ENCODE results near the gene NUDT9.
"Not testable (repeated sequence)": the region's sequence is repeated elsewhere in the genome, so short reads cannot be mapped to it uniquely, and the experiment has no call there.

Gene NUDT9

DNA sequence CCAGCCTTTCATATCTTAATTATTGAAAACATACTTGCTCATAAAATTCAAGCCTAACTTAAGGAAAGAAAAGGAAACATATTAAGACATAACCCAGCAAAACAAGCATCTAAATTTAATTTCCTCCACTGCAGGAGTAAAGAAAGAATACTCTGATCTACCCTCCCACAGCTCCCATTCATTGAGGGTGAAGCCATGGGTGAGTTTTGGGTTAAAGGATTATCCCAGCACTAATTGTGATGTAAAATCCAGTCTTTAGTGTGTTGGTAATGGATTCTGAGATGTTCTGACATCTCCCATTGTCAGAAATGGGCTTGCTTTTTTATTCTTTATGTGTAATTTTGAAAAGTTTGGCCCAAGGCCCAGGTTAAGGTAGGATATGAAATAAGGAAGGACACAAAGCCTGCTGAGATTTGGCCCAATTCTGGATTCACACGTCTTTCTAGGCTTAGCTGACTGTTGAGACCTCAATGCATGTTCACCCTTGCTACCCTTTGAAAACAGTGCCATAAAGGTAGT lies 56.4 kb downstream of the NUDT9 start:
- Histone ChIP-seq H3K4me3 (replicated peaks; ENCODE audit: low read depth, low read length) (no peak overlapping the region), H3K36me3 (ENCODE audit: control insufficient read depth, insufficient read depth, low read length) (no peaks in the 10 kb centered on the region), H3K27me3 (replicated peaks; ENCODE audit: control insufficient read depth, insufficient read depth, low read length) (no peaks in the 10 kb centered on the region)
- DNase-seq (ENCODE audit: extremely low read depth, insufficient read length), result no peak
- TF ChIP-seq, protein P1, sequence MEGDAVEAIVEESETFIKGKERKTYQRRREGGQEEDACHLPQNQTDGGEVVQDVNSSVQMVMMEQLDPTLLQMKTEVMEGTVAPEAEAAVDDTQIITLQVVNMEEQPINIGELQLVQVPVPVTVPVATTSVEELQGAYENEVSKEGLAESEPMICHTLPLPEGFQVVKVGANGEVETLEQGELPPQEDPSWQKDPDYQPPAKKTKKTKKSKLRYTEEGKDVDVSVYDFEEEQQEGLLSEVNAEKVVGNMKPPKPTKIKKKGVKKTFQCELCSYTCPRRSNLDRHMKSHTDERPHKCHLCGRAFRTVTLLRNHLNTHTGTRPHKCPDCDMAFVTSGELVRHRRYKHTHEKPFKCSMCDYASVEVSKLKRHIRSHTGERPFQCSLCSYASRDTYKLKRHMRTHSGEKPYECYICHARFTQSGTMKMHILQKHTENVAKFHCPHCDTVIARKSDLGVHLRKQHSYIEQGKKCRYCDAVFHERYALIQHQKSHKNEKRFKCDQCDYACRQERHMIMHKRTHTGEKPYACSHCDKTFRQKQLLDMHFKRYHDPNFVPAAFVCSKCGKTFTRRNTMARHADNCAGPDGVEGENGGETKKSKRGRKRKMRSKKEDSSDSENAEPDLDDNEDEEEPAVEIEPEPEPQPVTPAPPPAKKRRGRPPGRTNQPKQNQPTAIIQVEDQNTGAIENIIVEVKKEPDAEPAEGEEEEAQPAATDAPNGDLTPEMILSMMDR (IDR thresholded peaks at IDR 0.05; ENCODE audit: insufficient read depth, low read length, poor library complexity, severe bottlenecking), result no peak

DNA sequence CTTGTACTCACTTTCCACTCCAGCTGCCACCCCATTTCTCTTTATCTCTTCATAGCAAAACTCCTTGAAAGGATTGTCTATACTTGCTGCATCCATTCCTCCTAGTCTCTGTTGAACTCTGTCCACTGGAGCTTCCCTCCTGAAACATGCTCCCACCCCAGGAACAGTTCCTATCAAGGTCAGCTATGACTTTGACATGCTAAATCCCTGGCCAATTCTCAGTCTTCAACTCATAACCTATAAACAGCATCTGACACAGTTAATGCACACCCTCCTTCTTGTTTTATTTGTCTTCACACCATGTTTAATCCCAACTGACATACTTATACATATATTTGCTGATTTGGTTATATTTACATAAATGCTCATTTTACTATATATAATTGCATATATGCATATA lies 59.0 kb downstream of the NUDT9 start:
- Histone ChIP-seq H3K27me3 (replicated peaks; ENCODE audit: control insufficient read depth, insufficient read depth, low read length) (no peaks in the 10 kb centered on the region), H3K4me3 (replicated peaks; ENCODE audit: low read depth, low read length) (no peak overlapping the region), H3K36me3 (ENCODE audit: control insufficient read depth, insufficient read depth, low read length) (no peaks in the 10 kb centered on the region)
- TF ChIP-seq, protein P1 (IDR thresholded peaks at IDR 0.05; ENCODE audit: insufficient read depth, low read length, poor library complexity, severe bottlenecking), result no peak
- DNase-seq (ENCODE audit: extremely low read depth, insufficient read length), result no peak

DNA sequence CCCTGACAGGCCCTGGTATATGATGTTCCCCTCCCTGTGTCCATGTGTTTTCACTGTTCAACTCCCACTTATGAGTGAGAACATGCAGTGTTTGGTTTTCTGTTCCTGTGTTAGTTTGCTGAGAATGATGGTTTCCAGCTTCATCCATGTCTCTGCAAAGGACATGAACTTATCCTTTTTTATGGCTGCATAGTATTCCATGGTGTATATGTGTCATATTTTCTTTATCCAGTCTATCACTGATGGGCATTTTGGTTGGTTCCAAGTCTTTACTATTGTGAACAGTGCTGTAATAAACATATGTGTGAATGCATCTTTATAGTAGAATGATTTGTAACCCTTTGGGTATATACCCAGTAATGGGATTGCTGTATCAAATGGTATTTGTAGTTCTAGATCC lies 60.9 kb downstream of the NUDT9 start:
- H3K4me3 ChIP-seq (replicated peaks; ENCODE audit: low read depth, low read length); DNase-seq (ENCODE audit: extremely low read depth, insufficient read length); H3K36me3 ChIP-seq (ENCODE audit: control insufficient read depth, insufficient read depth, low read length); H3K27me3 ChIP-seq (replicated peaks; ENCODE audit: control insufficient read depth, insufficient read depth, low read length): not testable (repeated sequence)

DNA sequence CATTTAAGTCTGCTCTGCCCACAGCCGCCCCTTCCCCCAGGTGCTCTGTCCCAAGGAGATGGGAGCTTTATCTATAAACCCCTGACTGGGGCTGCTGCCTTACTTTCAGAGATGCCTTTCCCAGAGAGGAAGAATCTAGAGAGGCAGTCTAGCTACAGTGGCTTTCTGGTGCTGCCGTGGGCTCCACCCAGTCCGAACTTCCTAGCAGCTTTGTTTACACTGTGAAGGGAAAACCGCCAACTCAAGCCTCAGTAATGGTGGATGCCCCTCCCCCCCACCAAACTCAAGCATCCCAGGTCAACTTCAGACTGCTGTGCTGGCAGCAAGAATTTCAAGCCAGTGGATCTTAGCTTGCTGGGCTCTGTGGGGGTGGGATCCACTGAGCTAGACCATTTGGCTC lies 66.3 kb downstream of the NUDT9 start:
- not testable (repeated sequence) for DNase-seq (ENCODE audit: extremely low read depth, insufficient read length); H3K27me3 ChIP-seq (replicated peaks; ENCODE audit: control insufficient read depth, insufficient read depth, low read length); H3K36me3 ChIP-seq (ENCODE audit: control insufficient read depth, insufficient read depth, low read length); H3K4me3 ChIP-seq (replicated peaks; ENCODE audit: low read depth, low read length)

DNA sequence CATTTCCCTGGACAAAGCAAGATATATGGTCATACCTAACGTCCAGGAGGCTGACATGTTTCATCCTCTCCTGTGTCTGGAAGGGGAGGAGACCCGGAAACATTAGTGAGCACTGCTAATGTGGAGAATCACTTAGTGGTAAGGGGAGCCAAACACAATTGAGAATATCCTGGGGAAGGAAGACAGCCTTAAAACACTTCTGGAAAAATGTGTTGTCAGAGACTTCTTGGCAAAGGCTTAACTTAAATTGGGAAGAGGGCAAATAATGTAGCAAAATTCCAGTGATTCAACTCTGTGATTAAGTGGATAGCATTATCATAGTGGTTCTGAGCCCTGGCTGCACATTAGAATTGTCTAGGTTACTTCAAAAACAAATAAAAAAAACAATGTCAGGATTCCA lies 67.3 kb downstream of the NUDT9 start:
- no peak overlapping the region for H3K4me3 ChIP-seq (replicated peaks; ENCODE audit: low read depth, low read length)
- no peaks in the 10 kb centered on the region for H3K36me3 ChIP-seq (ENCODE audit: control insufficient read depth, insufficient read depth, low read length)
- TF ChIP-seq, protein P1 (IDR thresholded peaks at IDR 0.05; ENCODE audit: insufficient read depth, low read length, poor library complexity, severe bottlenecking), result no peak
- DNase-seq (ENCODE audit: extremely low read depth, insufficient read length), result no peak
- no peaks in the 10 kb centered on the region for H3K27me3 ChIP-seq (replicated peaks; ENCODE audit: control insufficient read depth, insufficient read depth, low read length)

DNA sequence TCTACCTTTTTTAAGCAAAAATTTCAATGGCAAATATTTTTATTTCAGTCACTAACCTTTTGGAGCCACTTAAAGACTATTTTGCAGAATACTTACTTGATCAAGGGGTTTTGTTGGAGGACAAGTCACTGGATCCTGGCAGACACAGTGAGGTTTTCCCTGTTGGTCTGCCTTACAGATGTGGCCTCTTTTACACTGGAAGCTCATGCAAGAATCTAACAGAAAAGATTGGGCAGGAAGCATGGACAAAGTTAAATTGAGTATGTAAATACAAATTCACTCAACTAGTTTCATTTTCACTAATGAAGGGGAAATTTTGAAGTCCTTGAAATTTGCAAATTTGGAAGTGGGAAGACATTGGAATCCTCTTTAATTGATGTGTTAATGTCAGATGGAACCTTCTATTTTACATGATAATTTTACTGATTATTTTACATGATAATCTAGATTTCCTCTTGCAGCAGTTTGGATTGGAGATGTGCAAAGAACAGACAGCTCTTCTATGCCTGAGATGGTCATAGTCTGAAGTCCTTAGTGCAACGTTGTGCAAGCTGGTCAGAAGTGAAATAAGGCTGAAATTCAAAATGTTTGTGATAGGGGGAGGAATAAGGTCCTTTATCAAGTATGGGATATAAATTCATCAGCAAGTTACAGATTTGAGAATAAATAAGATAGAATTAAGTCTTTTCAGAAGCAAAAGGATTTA lies 68.4 kb downstream of the NUDT9 start:
- no peaks in the 10 kb centered on the region for H3K36me3 ChIP-seq (ENCODE audit: control insufficient read depth, insufficient read depth, low read length)
- no peak for DNase-seq (ENCODE audit: extremely low read depth, insufficient read length)
- TF ChIP-seq, protein P1 (IDR thresholded peaks at IDR 0.05; ENCODE audit: insufficient read depth, low read length, poor library complexity, severe bottlenecking), result no peak
- no peaks in the 10 kb centered on the region for H3K27me3 ChIP-seq (replicated peaks; ENCODE audit: control insufficient read depth, insufficient read depth, low read length)
- no peak overlapping the region for H3K4me3 ChIP-seq (replicated peaks; ENCODE audit: low read depth, low read length)

DNA sequence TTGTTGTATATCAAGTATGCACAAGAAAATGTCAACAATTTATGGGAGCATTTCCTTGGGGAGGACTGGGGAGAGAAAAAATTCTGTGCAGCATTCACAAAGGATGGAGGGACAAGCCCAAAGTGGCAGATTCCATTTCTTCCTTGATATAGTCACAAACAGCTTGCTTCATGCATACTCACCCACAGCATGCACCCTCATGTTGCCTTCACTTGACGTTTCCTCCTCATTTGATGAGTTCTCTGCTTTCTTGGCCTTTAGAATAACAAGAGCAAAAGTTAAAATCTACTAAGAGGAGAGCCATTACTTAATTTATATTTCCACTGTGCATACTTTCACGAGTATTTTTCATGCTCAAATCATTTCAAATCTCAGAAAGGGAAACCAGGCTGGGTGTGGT lies 69.1 kb downstream of the NUDT9 start:
- H3K4me3 ChIP-seq (replicated peaks; ENCODE audit: low read depth, low read length), result no peak overlapping the region
- no peaks in the 10 kb centered on the region for H3K36me3 ChIP-seq (ENCODE audit: control insufficient read depth, insufficient read depth, low read length)
- H3K27me3 ChIP-seq (replicated peaks; ENCODE audit: control insufficient read depth, insufficient read depth, low read length), result no peaks in the 10 kb centered on the region
- DNase-seq (ENCODE audit: extremely low read depth, insufficient read length), result no peak
- TF ChIP-seq, protein P1 (IDR thresholded peaks at IDR 0.05; ENCODE audit: insufficient read depth, low read length, poor library complexity, severe bottlenecking), result no peak

DNA sequence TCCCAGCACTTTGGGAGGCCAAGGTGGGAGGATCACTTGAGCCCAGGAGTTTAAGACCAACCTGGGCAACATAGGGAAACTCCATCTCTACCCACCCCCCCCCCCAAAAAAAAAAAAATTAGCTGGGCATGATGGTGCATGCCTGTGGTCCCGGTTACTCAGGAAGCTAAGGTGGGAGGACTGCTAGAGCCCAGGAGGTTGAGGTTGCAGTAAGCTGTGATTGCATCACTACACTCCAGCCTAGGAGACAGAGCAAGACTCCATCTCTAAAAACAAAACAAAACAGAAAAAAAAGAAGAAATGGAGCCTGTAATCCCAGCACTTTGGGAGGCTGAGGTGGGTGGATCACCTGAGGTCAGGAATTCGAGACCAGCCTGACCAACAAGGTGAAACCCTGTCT lies 69.5 kb downstream of the NUDT9 start:
- not testable (repeated sequence) for H3K36me3 ChIP-seq (ENCODE audit: control insufficient read depth, insufficient read depth, low read length); H3K27me3 ChIP-seq (replicated peaks; ENCODE audit: control insufficient read depth, insufficient read depth, low read length); H3K4me3 ChIP-seq (replicated peaks; ENCODE audit: low read depth, low read length); DNase-seq (ENCODE audit: extremely low read depth, insufficient read length)
